KMS-11 (cell line): ENCODE results near the gene IFI27.

Experiments used
- H2AFZ ChIP-seq: fragments of 200-600 bp; sonication (generic); 2 replicates; pipeline ENCODE4 v1.6.1; 2016; ENCODE audit warnings: antibody characterized with exemption, mixed run types, low read depth
- H3K27ac ChIP-seq: fragments of 200-600 bp; sonication (generic); 2 replicates; pipeline ENCODE4 v1.6.1; 2016; ENCODE audit warnings: mild to moderate bottlenecking, mixed run types
- H3K27me3 ChIP-seq: fragments of 200-600 bp; sonication (generic); 2 replicates; pipeline ENCODE4 v1.6.1; 2017; ENCODE audit warnings: mild to moderate bottlenecking, low read depth, mixed run types, moderate library complexity; ENCODE audit not compliant: insufficient read depth
- H3K36me3 ChIP-seq: fragments of 200-600 bp; sonication (generic); 2 replicates; pipeline ENCODE4 v1.6.1; 2017; ENCODE audit warnings: mild to moderate bottlenecking, mixed run types; ENCODE audit not compliant: insufficient read depth
- H3K4me1 ChIP-seq: fragments of 200-600 bp; sonication (generic); 2 replicates; pipeline ENCODE4 v1.6.1; 2016; ENCODE audit warnings: mild to moderate bottlenecking, low read depth, mixed run types; ENCODE audit not compliant: poor library complexity, severe bottlenecking
- H3K4me2 ChIP-seq: fragments of 200-600 bp; sonication (generic); 2 replicates; pipeline ENCODE4 v1.7.0; 2016; ENCODE audit warnings: mild to moderate bottlenecking, mixed run types
- H3K4me3 ChIP-seq: fragments of 200-600 bp; sonication (generic); IDR thresholded peaks from 2 replicates; pipeline ENCODE4 v1.6.1; 2017; ENCODE audit warnings: low read depth, low read length, mixed read lengths; ENCODE audit not compliant: insufficient read depth
- H3K79me2 ChIP-seq: fragments of 200-600 bp; sonication (generic); 2 replicates; pipeline ENCODE4 v1.6.1; 2016; ENCODE audit warnings: low read depth, mixed run types; ENCODE audit not compliant: insufficient read depth
- H3K9ac ChIP-seq: fragments of 200-600 bp; sonication (generic); 2 replicates; pipeline ENCODE4 v1.6.1; 2016; ENCODE audit warnings: mild to moderate bottlenecking, mixed run types
- H4K20me1 ChIP-seq: fragments of 200-600 bp; sonication (generic); 2 replicates; pipeline ENCODE4 v1.6.1; 2016; ENCODE audit warnings: mild to moderate bottlenecking, mixed run types; ENCODE audit not compliant: insufficient read depth
- CTCF ChIP-seq: fragments of 200-600 bp; sonication (generic); conservative IDR thresholded peaks from 2 replicates; pipeline ENCODE4 v1.6.1; 2017; ENCODE audit warnings: low read depth, mild to moderate bottlenecking, antibody characterized with exemption, low read length, moderate library complexity, mixed read lengths

Gene IFI27

GRCh38 chr14:94080621-94081385 lies 29.7 kb upstream of the IFI27 start, which contains the start of the genes DDX24 and IFI27L1:
Gene DDX24, minus strand, starts transcription at chr14:94081202. Its CDS starts 1,460 bp downstream, at chr14:94079742.
Gene IFI27L1, plus strand, starts transcription at chr14:94081310. Its CDS starts 15,628 bp downstream, at chr14:94096938.
- no peak for TF ChIP-seq CTCF
- H2AFZ ChIP-seq: peak within 1 kb of the TSS; percentile 87
- no peaks in the 10 kb centered on the region for H3K27me3 ChIP-seq
- H4K20me1 ChIP-seq: no peaks in the 10 kb centered on the region; the same call in 1 of the 2 replicates
- H3K27ac ChIP-seq: peak within 1 kb of the TSS; percentile 95
- H3K4me1 ChIP-seq: peaks cover 31% of the 10 kb centered on the region
- H3K4me3 ChIP-seq: no peak within 1 kb of the TSS
- peak within 1 kb of the TSS; percentile 91 for H3K9ac ChIP-seq
- peaks cover 8% of the 10 kb centered on the region; the same call in 1 of the 2 replicates for H3K36me3 ChIP-seq
- H3K79me2 ChIP-seq: peaks cover 62% of the 10 kb centered on the region
- peak within 1 kb of the TSS; percentile 98 for H3K4me2 ChIP-seq

GRCh38 chr14:94081386-94081820 lies 29.1 kb upstream of the IFI27 start:
- Histone ChIP-seq H3K4me2 (peak overlapping the region; percentile 98), H3K36me3 (peaks cover 8% of the 10 kb centered on the region; the same call in 1 of the 2 replicates), H2AFZ (peak overlapping the region; percentile 87), H3K27ac (peak overlapping the region; percentile 95), H3K9ac (peak overlapping the region; percentile 91), H3K4me1 (peaks cover 31% of the 10 kb centered on the region), H3K27me3 (no peaks in the 10 kb centered on the region), H3K4me3 (no peak overlapping the region), H3K79me2 (peaks cover 56% of the 10 kb centered on the region), H4K20me1 (no peaks in the 10 kb centered on the region; the same call in 1 of the 2 replicates)
- no peak for TF ChIP-seq CTCF

- Histone ChIP-seq H3K27me3 (no peaks in the 10 kb centered on the region), H3K79me2 (peaks cover 6% of the 10 kb centered on the region; the same call in 1 of the 2 replicates), H3K9ac (no peak overlapping the region), H3K4me3 (no peak overlapping the region), H4K20me1 (no peaks in the 10 kb centered on the region), H3K36me3 (no peaks in the 10 kb centered on the region), H3K4me1 (peaks cover 6% of the 10 kb centered on the region), H2AFZ (no peak overlapping the region), H3K4me2 (no peak overlapping the region), H3K27ac (no peak overlapping the region)
- no peak for TF ChIP-seq CTCF
These were observed 22.6 kb upstream of the IFI27 start for GRCh38 chr14:94087891-94088290.

- Histone ChIP-seq H3K9ac (no peak overlapping the region), H3K4me3 (no peak overlapping the region), H3K4me2 (no peak overlapping the region), H4K20me1 (no peaks in the 10 kb centered on the region), H3K4me1 (no peaks in the 10 kb centered on the region), H3K36me3 (no peaks in the 10 kb centered on the region), H3K27ac (no peak overlapping the region), H2AFZ (no peak overlapping the region), H3K27me3 (no peaks in the 10 kb centered on the region), H3K79me2 (no peaks in the 10 kb centered on the region; the same call in 1 of the 2 replicates)
- TF ChIP-seq CTCF: no peak
These were observed 22.0 kb upstream of the IFI27 start for GRCh38 chr14:94088516-94088915.
